ENCODE measurements around the gene MRPL46. TPM values are rescaled to one million over a fixed set of nuclear protein-coding genes. Genes with fewer than 3 reads are reported as not detected.

The MRPL46 gene
- total and polyA plus RNA-seq, 2 of the 13 experiments (the other 11 are each of a cell fraction or from before 2014, with no cell fraction given) = 62.9 to 79.2 TPM

DNA sequence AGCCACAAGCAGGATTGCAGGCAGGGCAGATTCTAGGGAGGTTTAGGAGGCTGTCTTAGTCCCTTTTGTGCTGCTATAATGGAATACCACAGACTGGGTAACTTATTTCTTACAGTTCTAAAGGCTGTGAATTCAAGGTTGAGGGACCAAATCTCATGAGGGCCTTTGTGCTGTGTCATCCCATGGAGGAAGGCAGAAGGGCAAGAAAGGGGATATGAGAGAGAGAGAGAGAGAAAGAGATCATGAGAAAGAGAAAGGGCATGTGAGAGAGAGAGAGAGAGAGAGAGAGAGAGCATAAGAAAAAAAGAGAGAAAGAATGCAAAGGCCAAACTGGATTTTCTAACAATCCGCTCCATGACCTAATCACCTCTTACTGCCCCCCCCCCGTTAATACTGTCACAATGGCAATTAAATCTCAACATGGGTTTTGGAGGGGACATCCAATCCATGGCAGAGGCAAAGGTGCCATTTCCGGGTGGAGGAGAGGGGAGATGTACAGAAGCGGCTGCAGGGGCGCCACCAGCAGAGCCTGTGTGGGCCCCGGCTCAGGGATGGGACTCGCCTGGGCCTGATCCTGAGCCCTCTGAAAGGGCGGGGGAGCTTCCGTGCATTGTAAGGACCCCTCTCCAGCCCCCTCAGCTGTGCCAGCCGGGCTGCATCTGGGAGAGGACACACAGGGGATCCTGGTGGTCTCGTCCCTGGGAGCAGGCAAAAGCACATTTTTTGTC is 20.8 kb upstream of the MRPL46 start:
- ChIA-PET POLR2A (no interaction called here), CTCF (ENCODE audit: low intra/inter-chr PET ratio, low total read pairs) (no interaction called here)
- Histone ChIP-seq H3K36me3 (replicated peaks in 1 of 2; ENCODE audit: control insufficient read depth in 1 of 2, insufficient read depth in 2 of 2, low read length in 2 of 2) (no peaks in the 10 kb centered on the region), H3K27me3 (ENCODE audit: control insufficient read depth in 1 of 2, insufficient read depth in 2 of 2, low read length in 2 of 2) (no peaks in the 10 kb centered on the region), H3K4me2 (ENCODE audit: low read depth, low read length) (no peak overlapping the region), H2AFZ (ENCODE audit: low read length) (no peak overlapping the region), H3K79me2 (ENCODE audit: insufficient read depth, low read length) (no peaks in the 10 kb centered on the region), H3K27ac (ENCODE audit: extremely low read length, insufficient read depth, low read length) (no peak overlapping the region), H3K9me3 (ENCODE audit: low read length) (no peaks in the 10 kb centered on the region), H4K20me1 (ENCODE audit: insufficient read depth, low read length) (no peaks in the 10 kb centered on the region), H3K9ac (ENCODE audit: insufficient read depth, low read depth, low read length) (no peak overlapping the region), H3K4me1 (ENCODE audit: insufficient read depth, low read length) (no peaks in the 10 kb centered on the region), H3K4me3 (replicated peaks in 1 of 3; ENCODE audit: insufficient read depth in 1 of 3, low read depth in 2 of 3, low read length in 3 of 3) (no peak overlapping the region)
- 48% methylated on average over 2 of the region's 11 CpGs for WGBS (ENCODE audit: low lambda C conversion rate)
- no peak for DNase-seq (ENCODE audit: low spot score)
- TF ChIP-seq FOXM1 (CRISPR knock-in tag; IDR thresholded peaks at IDR 0.05) (no peak), HNRNPK (IDR thresholded peaks at IDR 0.05; ENCODE audit: low read depth, low read length, poor library complexity, severe bottlenecking) (no peak), MYC (CRISPR knock-in tag; IDR thresholded peaks at IDR 0.05; ENCODE audit: borderline replicate concordance) (no peak), ZNF773 (CRISPR knock-in tag; IDR thresholded peaks at IDR 0.05; ENCODE audit: borderline replicate concordance) (no peak), ZFX (CRISPR knock-in tag; IDR thresholded peaks at IDR 0.05; ENCODE audit: low read depth) (no peak), ZNF343 (CRISPR knock-in tag; IDR thresholded peaks at IDR 0.05) (no peak)
- no peak for ATAC-seq
- FAIRE-seq = no peak
- no TSS peak for BruUV-seq (replicated peaks)
- intact Hi-C loops (cut with micrococcal nuclease; ENCODE audit: unreplicated experiment) (no loop called here), in situ Hi-C loops (cut with HindIII; ENCODE audit: extremely low pct_ligation_motif_present, low pct_unique_long_range_greater_than_20kb) (no loop called here)

DNA sequence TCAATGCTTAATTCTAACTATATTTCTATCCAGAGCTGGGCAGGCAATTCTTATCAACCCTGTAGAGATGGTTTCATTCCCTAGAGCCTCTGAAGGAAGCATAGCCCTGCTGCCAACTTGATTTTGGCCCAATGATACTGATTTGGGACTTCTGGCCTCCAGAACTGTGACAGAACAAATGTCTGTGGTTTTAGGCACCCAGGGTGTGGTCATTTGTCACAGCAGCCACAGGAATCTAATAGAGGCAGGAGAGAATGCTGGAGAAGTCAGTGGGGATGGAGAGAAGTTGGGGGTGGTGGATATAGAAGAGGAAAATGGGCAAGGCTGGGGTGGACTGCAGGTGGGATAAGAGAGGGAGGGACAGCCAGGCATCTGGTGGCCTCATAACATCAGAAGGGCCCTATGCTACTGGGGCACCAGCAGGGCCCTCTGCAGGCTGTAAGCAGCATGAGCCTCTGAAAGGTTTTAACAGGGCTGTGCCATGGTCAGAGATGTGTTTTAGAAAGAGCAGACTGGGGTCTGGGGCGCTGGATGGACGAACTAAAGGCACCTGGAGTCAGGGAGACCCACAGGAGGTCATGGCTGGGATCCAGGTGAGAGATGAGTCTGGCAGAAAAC is 20.1 kb upstream of the MRPL46 start:
- no peaks in the 10 kb centered on the region for H4K20me1 ChIP-seq (ENCODE audit: insufficient read depth, low read length)
- no peaks in the 10 kb centered on the region for H3K36me3 ChIP-seq (replicated peaks in 1 of 2; ENCODE audit: control insufficient read depth in 1 of 2, insufficient read depth in 2 of 2, low read length in 2 of 2)
- in situ Hi-C loops (cut with HindIII; ENCODE audit: extremely low pct_ligation_motif_present, low pct_unique_long_range_greater_than_20kb) = no loop called here
- H3K9me3 ChIP-seq (ENCODE audit: low read length) = no peaks in the 10 kb centered on the region
- ATAC-seq = no peak
- no peak overlapping the region for H3K27ac ChIP-seq (ENCODE audit: extremely low read length, insufficient read depth, low read length)
- no peaks in the 10 kb centered on the region for H3K79me2 ChIP-seq (ENCODE audit: insufficient read depth, low read length)
- H3K9ac ChIP-seq (ENCODE audit: insufficient read depth, low read depth, low read length) = no peak overlapping the region
- no TSS peak for BruUV-seq (replicated peaks)
- FAIRE-seq = no peak
- H3K4me3 ChIP-seq (replicated peaks in 1 of 3; ENCODE audit: insufficient read depth in 1 of 3, low read depth in 2 of 3, low read length in 3 of 3) = no peak overlapping the region
- no peak for DNase-seq (ENCODE audit: low spot score)
- intact Hi-C loops (cut with micrococcal nuclease; ENCODE audit: unreplicated experiment) = no loop called here
- no peak overlapping the region for H2AFZ ChIP-seq (ENCODE audit: low read length)
- 6% methylated on average over 2 of the region's 2 CpGs for WGBS (ENCODE audit: low lambda C conversion rate)
- CTCF ChIA-PET (ENCODE audit: low intra/inter-chr PET ratio, low total read pairs) = no interaction called here
- no peak overlapping the region for H3K4me2 ChIP-seq (ENCODE audit: low read depth, low read length)
- no peaks in the 10 kb centered on the region for H3K27me3 ChIP-seq (ENCODE audit: control insufficient read depth in 1 of 2, insufficient read depth in 2 of 2, low read length in 2 of 2)
- no peaks in the 10 kb centered on the region for H3K4me1 ChIP-seq (ENCODE audit: insufficient read depth, low read length)
- POLR2A ChIA-PET = no interaction called here
- TF ChIP-seq ZC3H4 (CRISPR knock-in tag; IDR thresholded peaks at IDR 0.05; ENCODE audit: borderline replicate concordance) = no peak
- TF ChIP-seq GLI4 (CRISPR knock-in tag; IDR thresholded peaks at IDR 0.05; ENCODE audit: borderline replicate concordance) = no peak
- no peak for TF ChIP-seq ZNF572 (CRISPR knock-in tag; IDR thresholded peaks at IDR 0.05)
- no peak for TF ChIP-seq ZNF552 (CRISPR knock-in tag; IDR thresholded peaks at IDR 0.05; ENCODE audit: borderline replicate concordance)
- TF ChIP-seq, protein P1, sequence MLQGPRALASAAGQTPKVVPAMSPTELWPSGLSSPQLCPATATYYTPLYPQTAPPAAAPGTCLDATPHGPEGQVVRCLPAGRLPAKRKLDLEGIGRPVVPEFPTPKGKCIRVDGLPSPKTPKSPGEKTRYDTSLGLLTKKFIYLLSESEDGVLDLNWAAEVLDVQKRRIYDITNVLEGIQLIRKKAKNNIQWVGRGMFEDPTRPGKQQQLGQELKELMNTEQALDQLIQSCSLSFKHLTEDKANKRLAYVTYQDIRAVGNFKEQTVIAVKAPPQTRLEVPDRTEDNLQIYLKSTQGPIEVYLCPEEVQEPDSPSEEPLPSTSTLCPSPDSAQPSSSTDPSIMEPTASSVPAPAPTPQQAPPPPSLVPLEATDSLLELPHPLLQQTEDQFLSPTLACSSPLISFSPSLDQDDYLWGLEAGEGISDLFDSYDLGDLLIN (CRISPR knock-in tag; IDR thresholded peaks at IDR 0.05; ENCODE audit: borderline replicate concordance) = no peak
- no peak for TF ChIP-seq ZNF138 (CRISPR knock-in tag; IDR thresholded peaks at IDR 0.05; ENCODE audit: low read depth)
- TF ChIP-seq, protein P2, sequence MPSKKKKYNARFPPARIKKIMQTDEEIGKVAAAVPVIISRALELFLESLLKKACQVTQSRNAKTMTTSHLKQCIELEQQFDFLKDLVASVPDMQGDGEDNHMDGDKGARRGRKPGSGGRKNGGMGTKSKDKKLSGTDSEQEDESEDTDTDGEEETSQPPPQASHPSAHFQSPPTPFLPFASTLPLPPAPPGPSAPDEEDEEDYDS (CRISPR knock-in tag; IDR thresholded peaks at IDR 0.05) = no peak
- no peak for TF ChIP-seq RFXAP (CRISPR knock-in tag; IDR thresholded peaks at IDR 0.05; ENCODE audit: borderline replicate concordance)
- TF ChIP-seq, protein P3, sequence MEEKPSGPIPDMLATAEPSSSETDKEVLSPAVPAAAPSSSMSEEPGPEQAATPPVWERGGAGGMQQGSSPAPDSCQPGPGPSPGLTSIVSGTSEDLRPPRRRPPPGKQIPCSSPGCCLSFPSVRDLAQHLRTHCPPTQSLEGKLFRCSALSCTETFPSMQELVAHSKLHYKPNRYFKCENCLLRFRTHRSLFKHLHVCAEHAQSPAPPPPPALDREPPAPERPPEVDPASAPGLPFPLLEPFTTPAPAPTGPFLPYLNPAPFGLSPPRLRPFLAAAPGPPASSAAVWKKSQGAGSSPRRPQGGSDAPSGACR (CRISPR knock-in tag; IDR thresholded peaks at IDR 0.05) = no peak
